COLO668 (cell line): ENCODE results near the gene TIMP1.

ENCODE experiments used
- DNase-seq: peaks from one replicate; lab custom pipeline; 2025; ENCODE audit not compliant: unreplicated experiment; lab: John Stamatoyannopoulos, UW

The TIMP1 gene

GRCh38 chrX:47573341-47574075 lies 8.7 kb upstream of the TIMP1 start:
- no peak for DNase-seq

DNA sequence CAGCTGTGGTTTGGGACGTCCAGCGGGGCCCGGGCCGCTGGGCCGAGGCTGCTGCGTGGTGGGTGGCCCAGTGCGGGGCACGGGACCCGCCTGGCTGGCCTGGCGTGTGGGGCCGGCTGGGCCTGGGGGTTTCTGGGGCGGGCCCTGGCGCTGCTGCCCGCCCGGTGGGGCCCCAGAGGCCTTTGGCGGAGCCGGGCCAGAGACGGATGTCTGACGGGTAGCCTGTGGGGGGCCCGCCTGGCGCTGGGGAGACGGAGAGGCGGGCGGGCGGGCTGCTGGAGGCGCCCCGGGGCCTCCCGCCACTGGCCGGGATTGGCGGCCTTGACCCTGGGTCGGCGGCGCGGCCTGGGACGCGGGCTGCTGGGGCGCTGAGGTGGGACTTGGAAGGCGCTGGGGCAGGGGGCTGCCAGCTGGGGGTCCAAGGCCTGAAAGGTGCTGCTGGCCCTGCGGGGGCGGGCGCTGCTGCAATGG lies 8.1 kb upstream of the TIMP1 start:
- DNase-seq = no peak

DNA sequence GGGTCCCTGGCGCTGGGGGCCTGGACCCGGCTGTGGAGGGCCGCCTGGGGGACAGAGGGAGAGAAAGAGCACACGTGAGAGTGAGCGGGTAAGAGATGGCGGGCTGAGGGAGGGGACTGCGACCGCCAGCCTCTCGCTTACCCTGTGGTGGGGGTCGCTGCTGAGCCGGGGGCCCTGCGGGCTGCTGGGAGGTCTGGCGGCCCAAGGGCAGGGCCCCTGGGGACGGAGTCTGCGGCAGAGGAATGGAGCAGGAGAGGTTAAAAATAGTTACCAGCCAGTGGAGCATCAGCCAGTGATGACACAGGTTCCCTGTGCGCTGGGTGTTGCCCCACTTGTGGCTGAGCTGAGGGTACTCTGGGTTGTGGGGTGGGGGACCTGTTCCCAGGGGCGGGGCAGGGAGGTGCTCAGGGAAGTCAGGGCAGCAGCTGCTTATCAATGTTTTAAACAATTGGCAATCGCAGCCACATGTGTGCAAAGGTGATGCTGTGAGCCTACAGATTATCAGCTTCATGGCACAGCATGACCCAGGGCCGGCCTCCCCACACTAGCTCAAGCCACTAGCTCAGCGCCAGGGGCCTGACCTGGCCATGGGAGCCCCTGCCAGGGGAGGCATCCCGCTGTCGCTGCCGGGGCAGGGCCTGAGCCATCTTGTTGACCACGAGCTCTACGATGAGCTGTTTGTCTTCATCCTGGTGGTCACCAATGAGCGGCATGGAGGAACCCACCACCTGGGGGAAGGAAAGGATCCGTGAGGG lies 7.5 kb upstream of the TIMP1 start:
- no peak for DNase-seq

GRCh38 chrX:47576021-47576898 lies 6.0 kb upstream of the TIMP1 start:
- no peak for DNase-seq

GRCh38 chrX:47577424-47577823 lies 4.8 kb upstream of the TIMP1 start:
- no peak for DNase-seq

DNA sequence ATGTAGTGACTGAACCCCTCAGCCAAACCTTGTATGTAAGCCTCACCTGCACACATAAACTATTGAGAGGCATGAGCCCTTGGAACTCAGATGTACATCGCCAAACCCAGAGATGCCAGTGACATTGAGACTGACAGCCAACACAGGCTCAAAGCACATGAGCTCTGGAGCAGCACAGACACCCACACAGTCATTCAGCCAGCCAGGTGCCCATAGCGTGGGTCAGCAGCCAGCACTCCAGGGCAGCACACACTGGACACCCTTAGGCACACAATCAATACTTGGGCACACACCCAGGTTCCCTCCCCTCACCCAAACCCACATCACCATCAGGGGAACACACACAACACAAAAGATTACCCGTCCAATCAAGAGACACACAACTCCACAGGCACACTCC lies 4.3 kb upstream of the TIMP1 start:
- DNase-seq = no peak

DNA sequence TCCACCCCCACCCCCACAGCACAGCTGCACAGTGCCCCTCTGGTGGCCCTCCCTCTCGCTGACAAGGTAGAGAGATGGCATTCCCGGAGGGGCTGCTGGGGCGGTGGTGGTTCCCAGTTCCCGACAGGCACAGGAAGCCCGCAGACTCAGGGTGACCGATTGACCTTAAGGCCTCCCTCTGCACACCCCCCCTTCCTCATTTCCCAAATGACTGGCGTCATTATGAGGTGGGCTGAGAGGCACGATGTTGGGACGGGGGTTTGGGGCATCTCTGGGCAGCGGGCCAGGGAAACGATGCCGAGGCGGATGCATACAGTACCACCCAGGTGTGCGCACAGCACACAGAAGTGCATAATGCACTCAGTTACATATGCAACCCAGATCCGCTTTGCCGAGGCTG lies 3.5 kb upstream of the TIMP1 start:
- no peak for DNase-seq

- no peak for DNase-seq
These were observed 2.7 kb upstream of the TIMP1 start for GRCh38 chrX:47579537-47579936.

DNA sequence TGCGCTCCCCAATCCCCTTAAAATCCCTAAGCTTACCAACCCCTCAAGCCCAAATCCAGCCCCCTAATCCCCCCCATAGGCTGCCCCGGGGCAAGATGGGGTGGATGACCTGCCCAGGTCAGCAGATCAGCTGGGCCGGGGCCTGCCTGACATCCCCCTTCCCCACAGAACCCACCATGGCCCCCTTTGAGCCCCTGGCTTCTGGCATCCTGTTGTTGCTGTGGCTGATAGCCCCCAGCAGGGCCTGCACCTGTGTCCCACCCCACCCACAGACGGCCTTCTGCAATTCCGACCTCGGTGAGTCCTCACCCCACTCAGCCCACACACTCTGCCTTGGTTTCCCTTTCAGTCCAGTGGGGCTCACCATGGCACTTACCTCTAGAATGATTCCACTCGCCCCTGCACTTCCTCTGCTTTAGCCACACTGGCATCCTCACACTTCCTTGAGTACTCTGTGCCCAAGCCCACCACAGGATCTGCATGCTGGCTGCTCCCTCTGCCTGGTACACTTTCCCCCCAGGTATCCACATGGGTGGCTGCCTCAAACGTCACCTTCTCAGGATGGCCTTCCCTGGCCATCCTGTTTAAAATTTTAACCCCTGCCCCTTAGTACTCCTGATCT lies 1.1 kb downstream of the TIMP1 start:
- DNase-seq = no peak

GRCh38 chrX:47584714-47585113 lies 2.5 kb downstream of the TIMP1 start:
- DNase-seq = no peak

DNA sequence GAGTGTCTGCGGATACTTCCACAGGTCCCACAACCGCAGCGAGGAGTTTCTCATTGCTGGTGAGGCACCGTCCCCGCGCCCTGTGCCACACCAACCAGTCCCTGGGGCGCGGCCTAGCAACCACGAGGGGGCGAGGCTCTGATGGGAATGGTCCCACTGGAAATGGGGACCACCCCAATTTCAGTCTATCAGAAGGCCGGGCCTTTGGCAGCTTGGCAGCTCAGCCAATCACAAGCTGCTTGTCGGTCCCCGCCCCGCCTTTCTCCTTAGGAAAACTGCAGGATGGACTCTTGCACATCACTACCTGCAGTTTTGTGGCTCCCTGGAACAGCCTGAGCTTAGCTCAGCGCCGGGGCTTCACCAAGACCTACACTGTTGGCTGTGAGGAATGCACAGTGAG lies 3.0 kb downstream of the TIMP1 start:
- DNase-seq = no peak

- DNase-seq = no peak
These were observed 4.0 kb downstream of the TIMP1 start for GRCh38 chrX:47586043-47586787.

DNA sequence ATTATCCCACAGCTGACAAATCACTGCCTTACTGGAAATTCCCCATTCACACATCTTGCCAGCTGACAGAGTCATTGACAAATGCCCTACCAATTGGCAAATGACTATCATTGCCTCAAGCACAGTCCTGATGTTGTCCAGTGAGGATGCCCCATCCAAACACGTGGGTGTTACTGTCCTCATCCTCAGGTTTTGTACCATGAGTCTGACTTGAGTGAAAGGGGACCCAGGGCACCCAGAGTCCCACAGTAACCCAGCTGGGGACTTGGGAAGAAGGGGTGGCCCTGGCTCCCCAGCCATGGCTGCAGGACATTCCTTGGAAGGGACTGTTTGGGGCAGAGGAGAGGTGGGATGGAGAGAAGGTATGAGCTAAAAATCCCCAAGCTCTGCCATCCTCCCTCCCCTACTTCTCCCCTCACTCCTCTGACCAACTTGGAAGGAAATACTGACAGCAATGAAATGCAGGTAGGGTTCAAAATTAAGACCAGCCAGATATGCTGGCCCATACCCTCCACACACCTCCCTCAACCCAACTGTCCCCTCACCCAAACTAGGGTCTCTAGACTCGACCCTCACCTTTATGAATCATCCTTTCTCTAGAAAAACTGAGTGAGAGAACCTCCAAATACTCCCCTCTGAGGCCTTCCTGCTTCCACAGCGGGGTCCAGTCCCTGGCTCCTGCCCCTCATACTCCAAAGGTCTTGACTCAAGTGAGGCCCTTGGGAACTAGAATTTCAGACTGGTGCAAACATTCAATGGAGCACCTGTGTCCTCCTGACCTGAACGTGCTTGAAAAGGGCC lies 5.1 kb downstream of the TIMP1 start:
- no peak for DNase-seq

- DNase-seq = peak; percentile 1
These were observed 5.9 kb downstream of the TIMP1 start for GRCh38 chrX:47587906-47588735.

DNA sequence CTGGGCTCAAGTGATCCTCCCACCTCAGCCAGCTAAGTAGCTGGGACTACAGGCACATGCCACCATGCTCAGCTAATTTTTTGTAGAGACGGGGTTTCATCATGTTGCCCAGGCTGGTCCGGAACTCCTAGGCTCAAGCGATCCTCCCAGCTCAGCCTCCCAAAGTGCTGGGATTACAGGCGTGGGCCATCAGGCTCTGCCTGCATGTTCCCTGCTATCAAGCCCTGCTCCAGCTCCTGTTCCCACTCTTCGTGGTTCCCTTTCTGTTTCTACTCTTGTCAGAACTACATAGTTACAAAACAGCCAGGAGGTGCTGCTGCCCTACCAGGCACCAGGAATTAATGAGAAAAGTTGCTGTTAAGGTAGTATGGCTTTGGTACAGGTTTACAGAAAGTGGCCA lies 8.7 kb downstream of the TIMP1 start:
- DNase-seq = no peak

DNA sequence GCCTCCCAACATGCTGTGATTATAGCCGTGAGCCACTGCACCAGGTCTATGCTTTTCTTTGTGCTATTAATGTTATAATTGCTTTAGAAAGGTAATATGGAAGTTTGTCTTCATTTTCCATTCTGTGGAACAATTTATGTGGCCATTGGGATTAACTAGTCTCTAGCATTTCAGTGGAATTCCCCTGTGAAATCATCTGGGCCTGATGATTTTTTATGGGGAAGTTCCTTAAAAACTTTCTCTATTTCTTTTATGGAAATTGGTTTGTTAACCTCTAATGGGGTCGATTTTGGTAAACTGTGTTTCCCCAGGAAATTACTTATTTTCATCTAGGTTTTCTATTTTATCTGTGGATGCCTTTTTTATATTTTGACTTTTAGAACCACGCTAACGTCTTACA lies 11.3 kb downstream of the TIMP1 start:
- DNase-seq = no peak

DNA sequence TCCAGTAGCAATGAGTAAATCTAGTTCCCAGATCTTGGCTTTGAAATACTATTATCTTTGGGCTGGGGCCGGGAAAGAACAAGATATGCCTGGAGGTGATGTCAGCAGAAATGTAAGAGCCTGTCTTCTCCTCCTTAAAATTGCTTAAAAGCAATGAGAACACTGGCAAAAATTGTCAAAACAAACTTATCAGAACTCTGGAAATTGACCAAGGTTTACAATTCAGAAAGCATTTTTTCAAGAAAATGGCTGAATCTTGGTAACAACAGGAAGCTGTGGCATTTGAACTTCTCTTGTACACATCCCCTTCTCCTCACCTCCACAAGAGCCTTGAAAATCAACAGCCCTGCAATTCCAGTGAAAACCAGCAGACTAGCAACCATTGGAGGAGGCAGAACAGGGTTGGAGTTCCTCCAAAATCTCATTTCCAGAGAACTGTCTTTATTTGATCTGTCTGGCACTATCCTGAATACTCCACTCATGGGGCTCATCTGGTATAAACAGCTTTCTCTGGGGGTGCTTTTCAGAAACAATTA lies 13.5 kb downstream of the TIMP1 start:
- DNase-seq = no peak

DNA sequence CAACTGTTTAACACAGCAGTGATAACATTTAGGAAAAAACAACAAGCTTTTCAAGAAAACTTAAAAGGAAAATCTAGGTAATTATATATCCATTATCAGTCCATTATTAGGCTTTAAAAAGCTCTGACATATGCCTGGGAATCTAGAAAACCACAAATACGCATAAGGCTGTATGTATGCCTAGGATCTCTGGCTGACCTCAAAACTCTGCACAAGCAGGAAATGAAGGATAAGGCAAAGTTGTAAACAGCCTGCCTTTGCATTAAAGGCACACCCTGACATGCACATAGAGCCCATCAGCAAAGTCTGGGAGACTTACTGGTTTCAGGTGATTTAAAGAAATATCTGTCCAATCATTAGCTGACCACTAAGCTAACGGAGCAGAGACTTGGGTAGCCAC lies 14.0 kb downstream of the TIMP1 start:
- no peak for DNase-seq
